Neuronal stem cell (in vitro differentiated cells): ENCODE data around the gene MVD.

Experiments
- DNase-seq: peaks from one replicate; pipeline ENCODE4 v3.0.0-alpha.2; 2013; ENCODE audit warnings: low spot score
- H2AFZ ChIP-seq: one replicate; pipeline ENCODE4 v1.6.1; 2013; ENCODE audit warnings: mild to moderate bottlenecking, low read length, inconsistent platforms
- H2AK5ac ChIP-seq: 2 replicates; pipeline ENCODE4 v1.6.1; 2013; ENCODE audit warnings: low read depth, mild to moderate bottlenecking, inconsistent platforms, low read length, moderate library complexity, mixed read lengths
- H2BK120ac ChIP-seq: 2 replicates; pipeline ENCODE4 v1.6.1; 2013; ENCODE audit warnings: low read depth, mild to moderate bottlenecking, inconsistent platforms, low read length, moderate library complexity, mixed read lengths
- H2BK12ac ChIP-seq: one replicate; pipeline ENCODE4 v1.6.1; 2013; ENCODE audit warnings: low read length, inconsistent platforms
- H2BK15ac ChIP-seq: 2 replicates; pipeline ENCODE4 v1.6.1; 2013; ENCODE audit warnings: mild to moderate bottlenecking, low read length, inconsistent platforms, mixed read lengths
- H2BK5ac ChIP-seq: one replicate; pipeline ENCODE4 v1.6.1; 2013; ENCODE audit warnings: inconsistent platforms, mild to moderate bottlenecking, low read length, moderate library complexity
- H3K14ac ChIP-seq: one replicate; pipeline ENCODE4 v1.6.1; 2013; ENCODE audit warnings: low read length, inconsistent platforms
- H3K18ac ChIP-seq: 2 replicates; pipeline ENCODE4 v1.6.1; 2013; ENCODE audit warnings: low read length, inconsistent platforms
- H3K23ac ChIP-seq: 2 replicates; pipeline ENCODE4 v1.6.1; 2013; ENCODE audit warnings: low read depth, mild to moderate bottlenecking, mixed read lengths, low read length, inconsistent platforms; ENCODE audit not compliant: poor library complexity
- H3K27ac ChIP-seq: replicated peaks from 3 replicates; pipeline ENCODE4 v1.5.1; 2013; ENCODE audit warnings: low read length, inconsistent platforms
- H3K27me3 ChIP-seq, 3 experiments: 2 replicates each; pipeline ENCODE4 v1.6.1; 2013; ENCODE audit warnings: low read length in 3 of 3, mild to moderate bottlenecking in 2 of 3, inconsistent platforms in 1 of 3, low read depth in 1 of 3, mixed read lengths in 1 of 3, moderate library complexity in 1 of 3; ENCODE audit not compliant: control insufficient read depth in 3 of 3, insufficient read depth in 3 of 3
- H3K36me3 ChIP-seq, 2 donors: replicated peaks in 1 of 2; 2 replicates each; pipeline ENCODE4 v1.6.1; 2013; ENCODE audit warnings: low read length in 2 of 2; ENCODE audit not compliant: control insufficient read depth in 2 of 2, insufficient read depth in 2 of 2
- H3K4ac ChIP-seq: 2 replicates; pipeline ENCODE4 v1.6.1; 2013; ENCODE audit warnings: inconsistent platforms, mild to moderate bottlenecking, low read length, moderate library complexity
- H3K4me1 ChIP-seq, 2 donors: 1 replicate in 1 of 2; 2 replicates in 1 of 2; pipeline ENCODE4 v1.6.1; 2013; ENCODE audit warnings: low read length in 2 of 2, low read depth in 1 of 2; ENCODE audit not compliant: control insufficient read depth in 2 of 2, insufficient read depth in 1 of 2
- H3K4me2 ChIP-seq: one replicate; pipeline ENCODE4 v1.6.1; 2013; ENCODE audit warnings: mild to moderate bottlenecking, low read length, inconsistent platforms; ENCODE audit not compliant: insufficient read depth, poor library complexity, severe bottlenecking
- H3K4me3 ChIP-seq, 2 donors: 2 replicates each; pipeline ENCODE4 v1.5.1; 2013; ENCODE audit warnings: low read length in 2 of 2, mild to moderate bottlenecking in 2 of 2, inconsistent platforms in 1 of 2, moderate library complexity in 1 of 2
- H3K79me1 ChIP-seq: one replicate; pipeline ENCODE4 v1.6.1; 2013; ENCODE audit warnings: low read depth, mild to moderate bottlenecking, inconsistent platforms, low read length, moderate library complexity
- H3K9ac ChIP-seq: one replicate; pipeline ENCODE4 v1.6.1; 2013; ENCODE audit warnings: mild to moderate bottlenecking, low read depth, low read length, inconsistent platforms; ENCODE audit not compliant: poor library complexity
- H3K9me3 ChIP-seq, 2 donors: replicated peaks in 1 of 2; 2 replicates each; pipeline versions ENCODE3 to v1.6.1; 2013; ENCODE audit warnings: low read length in 2 of 2, mild to moderate bottlenecking in 2 of 2, inconsistent platforms in 1 of 2, low read depth in 1 of 2, mixed read lengths in 1 of 2, moderate library complexity in 1 of 2; ENCODE audit not compliant: control insufficient read depth in 2 of 2, insufficient read depth in 1 of 2
- H4K8ac ChIP-seq: one replicate; pipeline ENCODE4 v1.6.1; 2013; ENCODE audit warnings: low read depth, mild to moderate bottlenecking, inconsistent platforms, low read length, moderate library complexity
- H4K91ac ChIP-seq: one replicate; pipeline ENCODE4 v1.6.1; 2013; ENCODE audit warnings: low read length, low read depth, mild to moderate bottlenecking, inconsistent platforms; ENCODE audit not compliant: poor library complexity
- WGBS, 2 donors: extraction: QIAGEN DNeasy Blood & Tissue Kit; methylation state at CpG; one replicate each; pipeline ENCODE4 v1.1.7; 2013; ENCODE audit warnings: missing lambda C conversion rate in 2 of 2, mixed read lengths in 1 of 2; ENCODE audit not compliant: insufficient read length in 2 of 2, insufficient replicate concordance in 1 of 2; ENCODE audit errors: extremely low coverage in 2 of 2; 5-methylcytosine and 5-hydroxymethylcytosine counted together

MVD gene

DNA sequence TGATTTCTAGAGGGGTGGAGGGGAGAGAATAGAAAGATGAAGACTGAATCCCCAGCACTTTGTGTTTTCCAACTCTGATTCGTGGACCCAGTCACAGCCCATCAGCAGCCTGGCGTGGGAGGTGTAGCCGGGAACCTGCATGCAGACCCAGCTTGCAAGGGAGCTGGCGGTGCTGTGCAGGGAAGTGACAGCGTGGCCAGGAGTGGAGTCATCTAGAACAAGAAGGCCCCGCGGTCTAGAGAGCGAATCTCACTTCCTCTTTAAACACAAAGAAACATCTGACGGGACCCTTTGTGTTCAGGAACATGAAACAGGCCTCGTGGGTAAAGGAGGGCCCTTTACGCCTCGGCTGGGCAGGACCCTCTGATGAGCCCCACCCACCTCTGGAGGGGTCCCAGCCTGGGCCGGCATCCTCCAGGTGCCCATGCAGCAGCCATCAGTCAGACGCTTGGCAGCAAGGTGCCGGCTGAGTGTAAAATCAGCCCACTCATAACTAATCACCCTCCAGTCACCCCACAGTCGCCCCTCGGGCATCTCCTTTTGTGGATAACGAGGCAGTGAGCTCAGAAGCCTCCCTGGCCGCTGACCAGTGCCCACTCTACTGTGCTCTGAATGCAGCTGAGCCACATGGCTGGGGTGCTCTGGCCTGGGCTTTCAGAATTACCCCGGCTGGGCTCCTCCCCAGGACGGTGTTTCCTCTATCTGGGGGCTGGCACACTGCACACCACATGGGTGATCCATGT lies 19.0 kb upstream of the MVD start:
- Histone ChIP-seq H3K79me1 (no peaks in the 10 kb centered on the region), H2BK15ac (peak overlapping the region; percentile 67), H3K4ac (peak overlapping the region; percentile 37), H3K4me3 (no peak overlapping the region), H4K91ac (no peak overlapping the region), H2BK120ac (no peak overlapping the region), H3K9me3 (no peaks in the 10 kb centered on the region), H2BK5ac (no peak overlapping the region), H3K27me3 (peaks cover 8 to 30% (median 21%) of the 10 kb centered on the region in 3 experiments), H2AK5ac (no peak overlapping the region), H3K4me1 (peaks cover 15 to 21% of the 10 kb centered on the region in 2 donors), H3K9ac (peak overlapping the region; percentile 44), H3K23ac (peak overlapping the region; percentile 99), H3K4me2 (no peak overlapping the region), H2BK12ac (peak overlapping the region; percentile 58), H3K36me3 (no peaks in the 10 kb centered on the region), H4K8ac (no peak overlapping the region), H3K18ac (no peak overlapping the region), H2AFZ (peak overlapping the region; percentile 69), H3K14ac (no peak overlapping the region), H3K27ac (no peak overlapping the region)
- no peak for DNase-seq
- WGBS, 2 donors, result no CpG with 5 or more reads among the region's 21 CpGs

DNA sequence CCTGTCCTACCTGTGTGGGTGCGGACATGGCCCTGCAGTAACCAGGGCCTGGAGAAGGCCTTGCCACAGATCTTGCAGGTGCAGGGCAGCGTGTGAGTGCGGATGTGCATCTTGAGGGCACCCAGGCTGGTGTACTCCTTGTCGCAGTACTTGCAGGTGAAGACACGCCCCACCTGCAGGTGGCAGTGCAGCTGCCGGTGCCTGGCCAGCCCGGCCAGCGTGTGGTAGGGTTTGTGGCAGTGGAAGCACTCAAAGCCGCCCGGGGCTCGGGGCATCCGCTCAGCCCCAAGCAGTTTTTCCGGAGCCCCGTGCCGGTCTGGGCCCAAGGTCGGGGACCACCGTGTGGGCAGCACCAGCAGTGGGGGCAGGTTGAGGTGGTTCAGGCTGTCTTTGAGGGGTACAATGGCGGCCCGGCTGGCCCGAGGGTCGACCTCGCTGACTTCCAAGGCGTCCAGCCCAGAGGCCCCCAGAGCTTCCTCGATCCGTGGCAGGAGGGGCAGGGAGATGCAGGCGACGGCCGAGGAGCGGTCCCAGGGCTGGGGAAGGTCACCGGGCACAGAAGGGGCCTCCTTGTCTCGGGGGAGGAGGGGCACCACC lies 18.3 kb upstream of the MVD start:
- Histone ChIP-seq H4K91ac (peak overlapping the region; percentile 72), H3K9ac (peak overlapping the region; percentile 86), H3K4ac (peak overlapping the region; percentile 93), H2AFZ (peak overlapping the region; percentile 69), H3K79me1 (no peaks in the 10 kb centered on the region), H2BK120ac (no peak overlapping the region), H3K36me3 (no peaks in the 10 kb centered on the region), H3K4me1 (peaks cover 11 to 19% of the 10 kb centered on the region in 2 donors), H3K27me3 (peaks cover 8 to 26% (median 17%) of the 10 kb centered on the region in 3 experiments), H2BK5ac (no peak overlapping the region), H3K27ac (no peak overlapping the region), H3K14ac (peak overlapping the region; percentile 82), H3K23ac (peak overlapping the region; percentile 99), H3K4me3 (no peak overlapping the region), H4K8ac (peak overlapping the region; percentile 17), H2BK12ac (peak overlapping the region; percentile 90), H3K4me2 (no peak overlapping the region), H3K9me3 (no peaks in the 10 kb centered on the region), H2BK15ac (peak overlapping the region; percentile 67), H3K18ac (peak overlapping the region; percentile 48), H2AK5ac (peak overlapping the region; percentile 56)
- no peak for DNase-seq
- WGBS, 2 donors, result no CpG with 5 or more reads among the region's 31 CpGs

DNA sequence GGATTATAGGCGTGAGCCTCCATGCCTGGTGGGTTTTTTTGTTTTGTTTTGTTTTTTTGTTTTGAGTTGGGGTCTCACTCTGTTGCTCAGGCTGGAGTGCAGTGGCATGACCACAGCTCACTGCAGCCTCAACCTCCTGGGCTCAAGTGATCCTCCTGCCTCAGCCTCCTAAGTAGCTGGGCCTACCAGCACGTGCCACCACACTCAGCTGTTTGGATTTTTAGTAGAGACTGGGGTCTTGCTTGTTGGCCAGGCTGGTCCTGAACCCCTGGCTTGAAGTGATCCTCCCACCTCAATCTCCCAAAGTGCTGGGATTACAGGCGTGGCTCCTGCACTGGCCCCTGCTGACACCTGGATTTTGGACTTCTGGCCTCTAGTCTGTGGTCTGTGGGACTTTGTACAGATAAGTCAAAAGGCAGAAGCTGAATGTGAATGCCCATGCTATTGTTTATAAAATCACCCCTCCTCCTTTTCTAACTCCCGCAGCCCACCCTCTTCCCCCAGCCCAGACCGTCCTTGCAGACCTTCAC lies 17.7 kb upstream of the MVD start:
- peaks cover 5 to 20% (median 11%) of the 10 kb centered on the region in 3 experiments for H3K27me3 ChIP-seq
- H2BK5ac ChIP-seq, result no peak overlapping the region
- H3K79me1 ChIP-seq, result no peaks in the 10 kb centered on the region
- no peak overlapping the region for H2AFZ ChIP-seq
- H4K8ac ChIP-seq, result no peak overlapping the region
- no peak overlapping the region for H2BK15ac ChIP-seq
- no peak overlapping the region for H3K4me2 ChIP-seq
- H2BK12ac ChIP-seq, result peak overlapping the region; percentile 90
- peak overlapping the region; percentile 99 for H3K23ac ChIP-seq
- WGBS, 2 donors, result no CpG with 5 or more reads among the region's 5 CpGs
- peak overlapping the region; percentile 56 for H2AK5ac ChIP-seq
- H3K9me3 ChIP-seq, result no peaks in the 10 kb centered on the region
- H4K91ac ChIP-seq, result peak overlapping the region; percentile 72
- H3K9ac ChIP-seq, result peak overlapping the region; percentile 86
- no peak overlapping the region for H3K4me3 ChIP-seq
- H2BK120ac ChIP-seq, result no peak overlapping the region
- H3K4me1 ChIP-seq, result peaks cover 8 to 14% of the 10 kb centered on the region in 2 donors
- peak overlapping the region; percentile 93 for H3K4ac ChIP-seq
- H3K18ac ChIP-seq, result no peak overlapping the region
- peak overlapping the region; percentile 82 for H3K14ac ChIP-seq
- no peak overlapping the region for H3K27ac ChIP-seq
- no peak for DNase-seq
- no peaks in the 10 kb centered on the region for H3K36me3 ChIP-seq
